Globus pallidus (tissue), 1 donor: Measurements from ENCODE around the gene MLYCD.
"Not testable (repeated sequence)": the region's sequence is repeated elsewhere in the genome, so short reads cannot be mapped to it uniquely, and the experiment has no call there.

Experiments
- DNase-seq: peaks from one replicate; pipeline ENCODE4 v3.0.0-alpha.2; 2015; ENCODE audit warnings: low spot score

Gene MLYCD

GRCh38 chr16:83940630-83941378 is 41.9 kb downstream of the MLYCD start:
- DNase-seq, result no peak

- DNase-seq, result not testable (repeated sequence)
Observed at GRCh38 chr16:83941546-83941945, 42.6 kb downstream of the MLYCD start.

GRCh38 chr16:83942074-83942473 is 43.2 kb downstream of the MLYCD start:
- DNase-seq, result no peak

DNA sequence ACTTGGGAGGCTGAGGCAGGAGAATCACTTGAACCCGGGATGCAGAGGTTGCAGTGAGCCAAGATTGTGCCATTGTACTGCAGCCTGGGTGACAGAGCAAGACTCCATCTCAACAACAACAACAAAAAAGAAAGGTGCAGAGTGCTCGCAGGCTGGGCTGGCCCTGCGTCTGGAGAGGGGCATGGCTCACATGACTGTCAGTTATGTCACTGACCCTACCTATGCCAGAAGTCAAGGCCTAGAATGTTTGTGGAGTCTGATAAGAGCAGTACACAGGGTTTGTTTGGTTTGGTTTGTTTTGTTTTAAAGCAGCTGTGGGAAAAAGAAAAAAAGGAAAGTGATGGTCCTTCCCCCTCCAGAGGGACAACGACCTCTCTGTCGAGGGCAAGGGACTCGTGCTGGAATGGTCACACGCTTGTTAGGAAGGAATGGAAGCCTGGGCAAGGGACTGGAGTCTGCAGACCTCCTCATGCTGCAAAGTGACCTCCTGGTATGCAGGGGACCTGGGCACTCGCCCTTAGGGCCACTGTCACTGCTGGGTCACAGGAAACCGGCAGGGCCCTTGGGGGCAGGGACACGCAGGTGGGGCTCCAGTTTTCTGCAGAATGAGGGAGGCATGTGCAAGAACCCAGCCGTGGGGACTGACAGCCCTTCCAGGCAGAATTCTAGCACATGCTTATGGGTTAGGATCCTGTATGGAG is 44.0 kb downstream of the MLYCD start:
- DNase-seq, result no peak

DNA sequence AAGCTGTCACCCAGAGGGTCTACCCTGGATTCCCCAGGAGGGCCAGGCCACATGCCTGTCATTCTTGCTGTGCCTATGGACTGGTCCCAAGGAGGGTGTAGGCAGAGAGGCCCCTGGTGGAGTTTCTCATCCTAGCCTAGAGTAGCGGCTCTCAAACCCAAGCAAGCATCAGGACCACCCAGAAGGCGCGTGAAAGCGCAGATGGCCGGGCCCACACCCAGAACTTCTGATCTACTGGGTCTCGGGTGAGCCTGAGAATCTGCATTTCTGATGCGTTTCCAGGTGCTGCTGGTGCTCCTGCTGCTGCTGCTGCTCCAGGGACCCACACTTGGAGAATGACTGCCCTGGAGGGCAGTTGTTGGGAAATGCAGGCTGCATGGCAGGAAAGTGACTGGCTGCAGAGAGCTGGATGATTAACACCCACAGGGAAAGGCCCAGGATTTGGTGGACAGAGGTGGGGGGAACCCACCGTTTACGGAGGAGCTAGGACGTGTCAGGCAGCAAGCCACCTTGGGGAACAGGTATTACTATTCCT is 44.7 kb downstream of the MLYCD start:
- DNase-seq, result no peak

DNA sequence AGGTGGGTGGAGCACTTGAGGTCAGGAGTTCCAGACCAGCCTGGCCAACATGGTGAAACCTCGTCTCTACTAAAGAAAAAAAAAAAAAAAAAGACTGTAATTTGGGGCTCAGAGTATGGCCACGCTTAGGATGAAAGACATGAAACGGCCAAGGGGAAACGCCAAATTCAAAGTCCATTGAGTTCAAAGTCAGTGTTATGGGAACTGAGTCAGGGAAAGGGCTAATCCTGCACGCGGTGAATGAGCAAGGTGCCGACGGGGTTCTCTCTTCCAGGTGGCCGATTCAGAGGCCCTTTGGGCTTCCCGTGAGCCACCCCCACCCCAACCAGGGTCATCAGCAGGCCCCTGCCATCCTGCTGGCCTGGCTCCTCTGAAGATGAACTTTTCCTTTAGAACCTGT is 46.7 kb downstream of the MLYCD start:
- DNase-seq, result no peak

DNA sequence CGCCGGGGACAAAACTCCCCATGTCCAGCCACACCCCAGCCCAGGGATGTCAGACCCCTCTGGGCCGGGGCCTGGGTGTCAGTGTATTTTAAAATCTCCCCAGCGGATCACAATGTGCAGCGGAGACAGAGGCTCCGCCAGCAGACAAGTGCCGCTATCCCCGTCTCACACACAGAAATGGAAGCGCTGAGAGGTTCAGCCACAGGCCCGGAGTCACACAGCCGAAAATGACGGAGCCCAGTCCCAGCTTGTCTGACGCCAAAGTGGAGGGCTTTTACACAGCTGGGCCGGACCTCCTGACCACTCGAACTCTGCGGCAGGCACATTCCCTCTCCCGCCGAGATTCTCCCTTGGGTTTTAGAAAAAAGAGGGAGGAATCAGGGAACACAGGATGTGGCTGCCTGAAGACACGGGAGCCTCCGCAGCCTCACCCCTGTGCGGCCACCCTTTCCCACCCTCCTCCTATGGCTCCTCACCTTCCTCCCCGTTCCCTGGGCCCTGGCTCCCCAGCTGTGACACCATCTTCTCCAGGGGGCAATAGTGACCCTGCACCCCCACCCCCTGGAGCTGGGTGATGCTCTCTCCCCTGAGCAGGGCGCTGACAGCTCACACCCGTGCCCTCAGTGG is 47.4 kb downstream of the MLYCD start:
- DNase-seq, result no peak

GRCh38 chr16:83946781-83947566 is 48.1 kb downstream of the MLYCD start:
- DNase-seq, result no peak

DNA sequence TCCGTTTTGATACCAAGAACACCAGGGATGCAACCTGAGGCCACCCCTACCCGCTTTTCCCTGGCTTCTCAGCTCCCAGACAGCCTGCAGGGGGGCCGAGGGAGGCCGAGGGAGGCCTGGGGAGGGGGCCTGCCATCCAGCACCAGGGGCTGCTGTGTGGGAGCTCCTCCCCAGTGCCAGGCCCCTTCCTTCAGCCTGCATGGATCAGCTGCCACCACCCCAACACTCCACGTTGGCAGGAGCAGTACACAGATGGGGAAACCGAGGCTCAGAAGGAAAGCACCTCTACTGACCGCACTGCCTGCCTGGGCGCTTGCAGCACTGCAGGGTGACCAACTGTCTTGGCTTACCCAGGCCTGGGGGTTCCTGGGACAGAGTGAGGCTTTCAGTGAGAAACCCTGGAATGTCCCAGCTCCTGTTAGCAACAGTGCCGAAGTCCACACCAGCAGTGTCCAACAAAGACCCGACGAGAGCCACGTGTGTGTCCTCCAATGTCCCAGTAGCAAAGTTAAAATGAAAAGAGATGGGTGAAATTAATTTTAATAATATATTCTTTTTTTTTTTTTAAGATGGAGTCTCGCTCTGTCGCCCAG is 48.8 kb downstream of the MLYCD start:
- DNase-seq, result no peak

DNA sequence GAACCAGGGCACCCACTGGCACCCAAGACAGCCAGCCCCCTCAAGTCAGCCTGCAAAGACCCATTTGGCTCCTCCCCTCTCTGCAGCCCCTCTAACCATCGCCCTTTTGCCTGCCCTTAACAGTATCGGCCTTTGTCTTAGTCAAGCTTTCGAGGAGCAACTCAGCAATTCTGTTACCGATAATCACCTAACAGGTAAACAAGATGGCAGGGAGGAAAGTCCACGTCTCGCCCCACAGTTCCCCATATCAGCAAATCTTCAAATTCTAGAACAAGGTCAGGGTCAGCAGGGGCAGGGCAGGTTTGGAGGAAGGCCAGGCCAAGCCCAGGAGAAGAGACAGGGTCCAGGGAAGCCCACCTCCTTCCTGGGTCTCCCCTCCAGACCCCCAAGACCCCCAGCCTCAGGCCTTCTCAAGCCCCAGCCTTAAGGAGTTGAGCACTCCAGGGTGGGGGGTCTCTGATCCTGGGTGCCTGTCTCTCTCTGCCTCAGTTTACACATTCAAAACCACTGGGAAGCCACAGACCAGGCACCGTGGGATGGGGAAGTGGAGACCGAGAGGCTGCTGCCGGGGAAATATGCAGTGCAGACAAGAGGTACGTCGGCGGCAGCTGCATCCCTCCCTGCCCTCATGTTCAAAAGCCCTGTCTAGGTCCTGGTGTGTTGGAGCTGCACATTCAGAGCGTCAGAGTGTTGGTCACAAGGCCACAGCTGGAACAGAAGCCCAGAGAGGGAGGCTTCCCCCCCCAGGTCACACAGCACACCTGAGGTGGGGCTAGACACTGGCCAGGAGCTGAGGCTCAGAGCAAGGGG is 50.2 kb downstream of the MLYCD start:
- DNase-seq, result no peak

DNA sequence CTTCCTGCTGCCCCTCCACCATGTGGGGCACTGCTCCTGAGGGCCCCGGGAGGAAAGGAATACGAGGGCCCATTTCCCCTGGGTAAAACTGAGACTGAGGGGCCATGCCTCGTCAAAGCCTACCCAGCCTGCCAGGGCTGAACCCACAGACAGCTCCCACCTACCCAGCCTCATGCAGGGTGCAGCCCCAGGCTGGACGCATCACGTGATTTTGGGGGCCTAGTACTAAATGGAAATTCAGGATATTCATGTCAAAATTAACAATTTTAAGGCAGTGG is 50.7 kb downstream of the MLYCD start:
- no peak for DNase-seq

DNA sequence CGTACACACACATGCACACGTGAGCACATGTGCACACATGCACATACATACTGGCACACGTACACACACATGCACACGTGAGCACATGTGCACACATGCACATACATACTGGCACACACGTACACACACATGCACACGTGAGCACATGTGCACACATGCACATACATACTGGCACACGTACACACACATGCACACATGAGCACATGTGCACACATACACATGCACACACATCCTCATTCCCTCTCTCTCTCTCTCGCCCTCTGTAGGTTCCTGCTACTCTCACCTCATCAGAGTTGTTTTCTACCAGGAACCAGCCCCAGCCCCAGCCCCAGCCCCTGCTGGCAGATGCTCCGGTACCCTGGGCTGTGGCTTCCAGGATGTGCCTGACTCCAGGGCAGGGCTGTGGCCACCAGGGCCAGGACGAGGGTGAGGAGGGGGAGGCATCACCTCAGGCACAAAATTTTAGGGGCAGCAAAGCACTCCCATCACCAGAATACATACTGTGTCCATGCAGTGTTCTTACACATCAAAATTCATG is 52.0 kb downstream of the MLYCD start:
- not testable (repeated sequence) for DNase-seq

DNA sequence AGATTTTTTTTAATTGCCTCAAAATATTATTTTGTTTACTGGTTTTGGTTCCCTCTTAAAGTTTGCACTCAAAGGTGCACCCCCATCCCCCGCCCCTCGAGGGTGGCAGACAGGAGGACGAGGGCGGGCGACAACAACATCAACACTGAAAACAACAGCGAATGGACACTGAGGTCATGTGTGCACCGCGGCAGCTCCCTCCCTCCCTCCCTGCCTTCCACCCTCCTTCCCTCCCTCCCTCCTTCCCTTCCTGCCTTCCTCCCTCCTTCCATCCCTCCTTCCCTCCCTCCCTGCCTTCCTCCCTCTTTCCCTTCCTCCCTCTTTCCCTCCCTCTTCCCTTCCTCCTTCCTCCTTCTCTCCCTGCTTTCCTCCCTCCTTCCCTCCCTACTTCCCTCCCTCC is 52.6 kb downstream of the MLYCD start:
- DNase-seq, result peak; percentile 51

GRCh38 chr16:83952587-83952939 is 53.6 kb downstream of the MLYCD start:
- DNase-seq, result no peak

GRCh38 chr16:83952940-83953795 is 54.3 kb downstream of the MLYCD start, which contains the start of gene OSGIN1:
OSGIN1 (plus strand) TSS chr16:83953240; CDS start chr16:83957672, 4,432 bp downstream.
- peak; percentile 89 for DNase-seq

DNA sequence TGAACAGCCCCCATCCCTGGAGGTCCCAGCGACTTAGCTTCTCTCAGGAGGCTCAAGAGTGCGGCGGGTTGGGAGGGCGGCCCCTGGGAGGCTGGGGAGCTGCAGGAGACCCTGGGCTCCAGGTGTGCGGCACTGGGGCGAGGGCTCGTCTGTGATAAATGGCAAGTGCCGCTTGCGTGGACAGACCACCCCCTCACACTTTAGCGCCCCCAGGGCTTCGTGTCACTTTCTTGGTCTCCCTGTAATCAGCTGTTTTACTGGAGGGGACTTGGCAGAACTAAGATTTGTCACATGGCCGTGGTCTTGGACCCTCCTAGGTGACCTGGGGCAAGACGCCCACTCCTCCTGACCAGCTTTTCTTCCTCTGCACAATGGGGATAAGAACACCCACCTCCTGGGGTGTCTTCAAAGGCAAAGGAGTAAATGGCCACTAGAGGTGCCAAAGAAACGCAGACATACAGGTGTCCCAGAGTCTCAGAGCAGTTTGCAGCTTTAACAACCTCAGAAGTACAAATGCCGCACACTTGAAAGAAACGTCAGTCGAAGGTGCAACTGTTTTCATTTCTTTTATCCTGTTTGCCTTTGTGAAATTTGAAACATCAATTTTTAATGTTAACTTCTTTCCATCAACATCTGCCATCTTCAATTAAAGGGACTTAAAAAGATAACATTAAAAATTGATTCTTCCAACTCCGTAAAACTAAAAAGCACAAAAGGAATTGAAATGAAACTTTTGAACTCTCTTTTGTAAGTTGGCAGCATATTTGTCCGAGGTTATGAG is 55.1 kb downstream of the MLYCD start:
- peak; percentile 23 for DNase-seq

- DNase-seq, result no peak
Observed at GRCh38 chr16:83954577-83955016, 55.7 kb downstream of the MLYCD start.

GRCh38 chr16:83955218-83956130 is 56.6 kb downstream of the MLYCD start:
- no peak for DNase-seq
